Motor neuron (in vitro differentiated cells): ENCODE results near the gene TUBD1. TPM values are rescaled to one million over a fixed set of nuclear protein-coding genes. Genes with fewer than 3 reads are reported as not detected.
"Not testable (repeated sequence)": the region's sequence is repeated elsewhere in the genome, so short reads cannot be mapped to it uniquely, and the experiment has no call there.

ENCODE experiments used
- ATAC-seq, 8 experiments: fragments of 200-7000 bp; cut with Tn5 transposase; replicated peaks in 6 of 8; 2 replicates each; pipeline ENCODE4 v1.8.0; 2021; ENCODE audit warnings: mild to moderate bottlenecking in 8 of 8, moderate library complexity in 8 of 8
- H3K27ac ChIP-seq, 2 donors: fragments of 250-450 bp; sonication (Bioruptor Pico); 2 replicates each; pipeline ENCODE4 v1.9.0; 2021; ENCODE audit warnings: antibody characterized with exemption in 2 of 2, mild to moderate bottlenecking in 2 of 2, moderate library complexity in 1 of 2
- H3K4me1 ChIP-seq, 2 donors: fragments of 250-450 bp; sonication (Bioruptor Pico); replicated peaks in 1 of 2; 2 replicates each; pipeline ENCODE4 v1.6.1; 2021; ENCODE audit warnings: antibody characterized with exemption in 2 of 2, mild to moderate bottlenecking in 2 of 2, moderate library complexity in 1 of 2
- H3K4me3 ChIP-seq, 5 donors: fragments of 250-450 bp; sonication (Bioruptor Pico); 2 replicates each; pipeline ENCODE4 v1.9.0; 2021; ENCODE audit warnings: antibody characterized with exemption in 5 of 5, mild to moderate bottlenecking in 5 of 5, moderate library complexity in 4 of 5
- WGBS, 10 experiments: fragments of 450-650 bp; shearing (Covaris generic); methylation state at CpG; one replicate each; pipeline ENCODE4 v1.0.0; 2022; 5-methylcytosine and 5-hydroxymethylcytosine counted together
- in situ Hi-C, 9 experiments: fragments of 400-800 bp; cut with MboI; loops; one replicate each; pipeline ENCODE4 v1.15.0; 2021; ENCODE audit warnings: low sequenced_read_pairs in 9 of 9, low pct_unique_long_range_greater_than_20kb in 2 of 9; ENCODE audit not compliant: unreplicated experiment in 9 of 9
- total RNA-seq, 8 experiments: library from RNA; unstranded; fragments of 300-600 nt; gene quantifications; 2 replicates each; pipeline versions ENCODE4 v1.2.3 to v1.2.4, GENCODE V29; 2022

The TUBD1 gene
- total RNA-seq, 8 experiments from 2014 or later: 1.7 to 10.6 (median 5.7) TPM

DNA sequence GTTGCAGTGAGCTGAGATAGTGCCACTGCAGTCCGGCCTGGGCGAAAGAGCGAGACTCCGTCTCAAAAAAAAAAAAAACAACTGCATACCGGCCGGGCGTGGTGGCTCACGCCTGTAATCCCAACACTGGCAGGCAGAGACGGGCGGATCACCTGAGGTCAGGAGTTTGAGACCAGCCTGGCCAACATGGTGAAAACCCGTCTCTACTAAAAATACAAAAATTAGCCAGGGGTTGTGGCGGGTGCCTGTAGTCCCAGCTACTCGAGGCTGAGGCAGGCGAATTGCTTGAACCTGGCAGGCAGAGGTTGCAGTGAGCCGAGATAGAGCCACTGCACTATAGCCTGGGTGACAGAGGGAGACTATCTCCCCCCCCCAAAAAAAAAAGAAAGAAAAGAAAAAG is 42.4 kb downstream of the TUBD1 start:
- in situ Hi-C loops: not testable (repeated sequence)

DNA sequence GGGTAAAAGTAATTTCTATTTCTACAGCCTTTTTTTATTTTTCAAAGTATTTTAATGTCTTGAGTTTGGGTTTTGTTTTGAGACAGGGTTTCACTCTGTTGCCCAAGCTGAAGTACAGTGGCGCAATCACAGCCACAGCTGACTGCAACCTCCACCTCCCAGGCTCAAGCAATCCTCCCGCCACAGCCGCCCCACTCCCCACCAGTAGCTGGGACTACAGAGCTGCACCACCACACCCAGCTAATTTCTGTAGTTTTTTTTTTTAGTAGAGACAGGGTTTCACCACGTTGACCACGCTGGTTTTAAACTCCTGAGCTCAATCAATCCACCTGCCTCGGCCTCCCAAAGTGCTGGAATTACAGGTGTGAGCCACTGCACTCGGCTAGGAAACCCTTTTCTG is 44.0 kb downstream of the TUBD1 start:
- peak in 2 of 8 experiments; percentile 1 to 2 for ATAC-seq
- in situ Hi-C loops: loop anchor here in 1 of 9 experiments (10.0 kb wide), 1 partner anchor 94 kb away; no protein-coding TSS in a partner anchor
- H3K4me3 ChIP-seq: no peak overlapping the region

More for the DNA sequence above, 42.4 kb downstream of the TUBD1 start:
- H3K27ac ChIP-seq, ATAC-seq, H3K4me3 ChIP-seq: not testable (repeated sequence)
- WGBS, 10 experiments: 95 to 100% (median 96%) methylated on average over 1 to 11 of the region's 15 CpGs; no CpG with 5 or more reads in 2 of the 10 experiments
- peaks cover 0 to 11% of the 10 kb centered on the region in 2 donors for H3K4me1 ChIP-seq

DNA sequence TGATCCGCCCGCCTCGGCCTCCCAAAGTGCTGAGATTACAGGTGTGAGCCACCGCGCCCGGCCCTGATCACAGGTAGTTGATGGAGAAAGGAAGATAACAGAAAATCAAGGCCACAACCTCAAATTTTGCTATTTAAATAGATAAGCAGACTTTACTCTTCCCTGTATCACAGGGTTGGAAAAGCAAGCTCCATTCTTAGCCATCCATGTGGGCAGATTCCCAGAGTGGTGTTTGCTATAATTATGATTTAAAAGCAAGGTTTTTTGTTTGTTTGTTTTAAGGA is 44.4 kb downstream of the TUBD1 start:
- H3K4me3 ChIP-seq: no peak overlapping the region
- peaks cover 0 to 11% of the 10 kb centered on the region in 2 donors for H3K4me1 ChIP-seq
- 100% methylated on average over 3 of the region's 6 CpGs; no CpG with 5 or more reads in 9 of the 10 experiments for WGBS, 10 experiments
- in situ Hi-C loops: loop anchor here in 1 of 9 experiments (10.0 kb wide), 1 partner anchor 94 kb away; no protein-coding TSS in a partner anchor
- ATAC-seq: no peak
- H3K27ac ChIP-seq: no peak overlapping the region

More for the DNA sequence above, 44.0 kb downstream of the TUBD1 start:
- Histone ChIP-seq H3K4me1 (peaks cover 0 to 11% of the 10 kb centered on the region in 2 donors), H3K27ac (no peak overlapping the region)
- WGBS, 10 experiments: 6 to 100% (median 85%) methylated on average over 1 to 5 of the region's 7 CpGs; no CpG with 5 or more reads in 2 of the 10 experiments

DNA sequence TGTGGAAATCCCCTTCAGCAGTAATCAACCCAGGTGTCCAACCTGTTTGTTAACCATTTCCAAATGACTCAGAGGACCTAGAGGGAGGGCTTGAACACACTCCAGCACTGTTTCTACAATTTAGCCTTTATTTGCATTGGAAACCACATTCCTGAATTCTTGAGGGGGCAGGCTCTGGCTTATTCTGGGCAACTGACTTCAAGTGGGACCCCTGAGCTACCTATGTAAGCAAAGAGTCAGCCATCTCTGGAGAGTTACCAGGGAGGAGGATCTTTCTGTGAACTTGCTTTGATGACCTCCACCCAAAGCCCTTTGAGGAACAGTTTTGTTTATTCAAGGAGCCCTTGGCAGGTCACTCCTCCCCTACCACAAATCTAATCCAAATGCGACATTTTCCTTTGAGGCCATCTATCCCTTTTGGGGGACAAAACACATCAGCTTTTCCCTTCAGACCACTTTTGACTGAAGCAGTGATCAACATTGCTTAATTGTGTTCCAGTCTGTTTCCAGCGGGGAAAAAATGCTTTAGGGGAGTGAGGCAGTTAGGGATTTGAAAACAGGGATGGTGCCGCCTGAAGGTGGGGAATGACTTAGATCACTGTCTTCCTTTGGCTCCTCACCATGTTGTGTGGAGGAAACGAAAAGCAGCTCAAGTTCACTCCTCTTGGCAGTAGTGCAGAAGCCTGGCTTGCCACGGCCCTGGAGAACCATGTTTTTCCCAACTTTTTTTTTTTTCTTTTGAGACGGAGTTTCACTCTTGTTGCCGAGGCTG is 46.2 kb downstream of the TUBD1 start:
- in situ Hi-C loops: loop anchor here in 1 of 9 experiments (10.0 kb wide), 1 partner anchor 92 kb away; no protein-coding TSS in a partner anchor
- WGBS, 10 experiments: 3 to 90% (median 45%) methylated on average over 1 to 6 of the region's 7 CpGs; no CpG with 5 or more reads in 3 of the 10 experiments
- Histone ChIP-seq H3K27ac (no peak overlapping the region), H3K4me1 (peaks cover 0 to 11% of the 10 kb centered on the region in 2 donors), H3K4me3 (no peak overlapping the region)
- peak in 5 of 8 experiments; percentile 0 to 24 (median 12) for ATAC-seq

DNA sequence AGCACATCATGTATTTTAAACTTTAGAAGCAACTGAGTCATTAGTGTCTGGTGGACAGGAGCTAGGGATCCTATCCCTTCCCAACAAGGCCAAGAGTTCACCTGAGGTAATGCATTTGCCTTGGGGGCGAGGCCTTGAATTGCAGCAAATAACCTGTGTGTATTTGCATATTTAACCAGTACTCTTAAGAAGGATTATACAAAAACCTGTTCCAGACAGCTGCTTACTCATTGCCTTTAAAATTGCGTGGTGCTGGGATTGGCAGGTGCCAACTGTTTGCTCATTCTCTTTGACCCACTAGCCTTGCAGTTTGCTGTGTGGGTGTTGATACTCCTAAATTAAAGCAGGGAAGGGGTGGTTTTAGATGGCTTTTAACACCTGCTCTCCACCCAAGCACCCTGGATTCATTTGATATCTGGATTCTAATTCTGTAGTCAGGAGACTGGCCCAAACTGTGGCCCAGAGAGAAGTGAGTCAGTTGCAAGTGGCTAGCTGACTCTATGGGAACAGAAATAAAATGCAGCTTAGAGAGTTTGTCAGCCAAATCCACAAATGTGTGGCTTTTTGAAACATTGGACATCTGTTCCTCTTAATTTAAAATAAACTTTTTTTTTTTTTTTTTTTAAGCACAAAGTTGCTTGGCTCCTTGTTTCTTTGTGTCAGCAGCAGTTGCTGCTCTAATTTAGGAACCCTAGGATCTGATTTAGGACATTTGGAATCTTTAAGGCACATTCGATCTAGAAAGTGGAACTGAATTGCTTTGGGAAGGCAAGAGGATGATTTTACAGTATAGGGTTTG is 46.9 kb downstream of the TUBD1 start:
- Histone ChIP-seq H3K27ac (no peak overlapping the region), H3K4me1 (peaks cover 0 to 8% of the 10 kb centered on the region in 2 donors), H3K4me3 (no peak overlapping the region)
- peak in 5 of 8 experiments; percentile 1 to 11 (median 9) for ATAC-seq
- 0 to 94% (median 44%) methylated on average over 1 to 3 of the region's 3 CpGs; no CpG with 5 or more reads in 4 of the 10 experiments for WGBS, 10 experiments
- in situ Hi-C loops: loop anchor here in 1 of 9 experiments (10.0 kb wide), 1 partner anchor 91 kb away; no protein-coding TSS in a partner anchor

DNA sequence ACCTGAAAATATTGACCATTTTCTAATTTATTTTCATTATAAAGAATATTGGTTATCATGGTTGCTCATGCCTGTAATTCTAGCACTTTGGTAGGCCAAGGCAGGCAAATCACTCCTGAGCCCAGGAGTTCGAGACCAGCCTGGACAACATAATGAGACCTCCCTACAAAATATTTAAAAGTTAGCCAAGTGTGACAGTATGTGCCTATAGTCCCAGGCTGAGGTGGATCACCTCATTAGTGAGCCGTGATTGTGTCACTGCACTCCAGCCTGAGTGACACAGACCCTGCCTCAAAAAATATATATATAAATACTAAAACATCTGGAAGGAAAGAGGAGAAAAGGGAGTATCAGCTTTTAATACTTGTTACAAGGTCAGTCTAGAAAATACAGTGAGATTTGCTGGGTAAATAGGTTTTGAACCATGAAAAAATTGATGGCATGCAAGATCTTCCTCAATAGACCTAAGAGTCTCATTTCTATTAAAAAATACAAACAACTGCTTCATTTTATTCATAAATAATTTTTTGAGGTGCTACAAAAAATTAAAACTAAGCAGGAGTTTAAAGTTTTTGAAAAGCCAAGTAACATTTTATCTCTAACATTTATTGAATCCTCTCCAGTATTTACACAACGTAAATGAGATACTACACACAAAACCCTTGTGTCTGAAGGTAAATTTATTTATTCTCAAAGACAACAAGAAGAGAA is 47.7 kb downstream of the TUBD1 start:
- 43 to 100% (median 94%) methylated on average over 1 to 3 of the region's 3 CpGs for WGBS, 10 experiments
- no peak overlapping the region for H3K27ac ChIP-seq
- no peak overlapping the region for H3K4me3 ChIP-seq
- peaks cover 1 to 8% of the 10 kb centered on the region in 2 donors for H3K4me1 ChIP-seq
- in situ Hi-C loops: loop anchor here in 1 of 9 experiments (10.0 kb wide), 1 partner anchor 90 kb away; no protein-coding TSS in a partner anchor
- peak in 1 of 8 experiments; percentile 1 for ATAC-seq

DNA sequence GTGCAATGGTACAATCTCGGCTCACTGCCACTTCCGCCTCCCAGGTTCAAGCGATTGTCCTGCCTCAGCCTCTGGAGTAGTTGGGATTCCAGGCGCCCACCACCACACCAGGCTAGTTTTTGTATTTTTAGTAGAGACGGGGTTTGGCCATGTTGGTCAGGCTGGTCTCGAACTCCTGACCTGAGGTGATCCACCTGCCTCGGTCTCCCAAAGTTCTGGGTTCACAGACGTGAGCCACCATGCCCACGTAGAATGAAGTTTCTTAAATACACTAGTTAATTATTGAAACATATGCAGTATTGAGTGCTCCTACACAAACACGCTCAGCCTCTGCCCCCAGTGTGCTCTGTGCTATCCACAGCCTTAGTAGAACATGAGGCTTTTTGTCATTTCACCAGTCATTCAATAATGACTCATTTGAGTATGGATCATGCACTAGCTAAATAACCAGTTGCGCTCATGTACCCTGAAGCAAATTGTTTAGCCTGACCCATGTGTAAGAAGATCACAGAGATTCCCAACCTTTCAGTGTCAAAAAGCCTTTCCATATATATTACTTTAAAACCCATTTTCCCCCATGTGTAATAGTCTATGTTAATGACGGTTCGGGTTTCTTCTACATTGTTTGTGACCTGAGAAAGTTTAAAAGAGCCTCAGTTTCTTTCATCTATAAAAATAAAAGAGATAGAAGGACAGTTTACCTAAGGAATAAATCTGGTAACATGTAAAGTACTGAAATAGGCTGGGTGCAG is 49.7 kb downstream of the TUBD1 start:
- ATAC-seq: peak in 6 of 8 experiments; percentile 6 to 57 (median 28)
- H3K4me3 ChIP-seq: no peak overlapping the region
- no peak overlapping the region for H3K27ac ChIP-seq
- 14 to 95% (median 86%) methylated on average over 1 to 7 of the region's 13 CpGs; no CpG with 5 or more reads in 1 of the 10 experiments for WGBS, 10 experiments
- in situ Hi-C loops: loop anchor here in 1 of 9 experiments (10.0 kb wide), 1 partner anchor 88 kb away; no protein-coding TSS in a partner anchor
- H3K4me1 ChIP-seq: peaks cover 5 to 8% of the 10 kb centered on the region in 2 donors

DNA sequence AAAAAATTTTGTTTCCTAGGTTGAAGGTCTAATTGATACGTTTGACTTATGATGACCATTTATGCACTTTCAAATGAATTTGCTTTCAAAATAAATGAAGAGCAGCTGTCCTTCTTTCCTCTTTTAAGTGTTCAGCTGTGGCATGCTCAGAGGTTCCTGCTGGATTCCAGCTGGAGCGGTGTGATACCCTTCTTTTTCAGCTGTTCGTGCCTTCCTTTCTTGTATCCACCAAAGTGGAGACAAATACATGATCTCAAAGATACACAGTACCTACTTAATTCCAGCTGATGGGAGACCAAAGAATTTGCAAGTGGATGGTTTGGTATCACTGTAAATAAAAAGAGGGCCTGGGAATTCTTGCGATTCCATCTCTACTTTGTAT is 50.9 kb downstream of the TUBD1 start:
- not testable (repeated sequence) for ATAC-seq, H3K27ac ChIP-seq
- H3K4me1 ChIP-seq: peaks cover 9 to 13% of the 10 kb centered on the region in 2 donors
- WGBS, 10 experiments: 17 to 83% (median 70%) methylated on average over 1 to 4 of the region's 4 CpGs; no CpG with 5 or more reads in 2 of the 10 experiments
- in situ Hi-C loops: loop anchor here in 1 of 9 experiments (10.0 kb wide), 1 partner anchor 87 kb away; no protein-coding TSS in a partner anchor
- H3K4me3 ChIP-seq: peak overlapping the region in 2 of 5 donors; percentile 42 to 51

DNA sequence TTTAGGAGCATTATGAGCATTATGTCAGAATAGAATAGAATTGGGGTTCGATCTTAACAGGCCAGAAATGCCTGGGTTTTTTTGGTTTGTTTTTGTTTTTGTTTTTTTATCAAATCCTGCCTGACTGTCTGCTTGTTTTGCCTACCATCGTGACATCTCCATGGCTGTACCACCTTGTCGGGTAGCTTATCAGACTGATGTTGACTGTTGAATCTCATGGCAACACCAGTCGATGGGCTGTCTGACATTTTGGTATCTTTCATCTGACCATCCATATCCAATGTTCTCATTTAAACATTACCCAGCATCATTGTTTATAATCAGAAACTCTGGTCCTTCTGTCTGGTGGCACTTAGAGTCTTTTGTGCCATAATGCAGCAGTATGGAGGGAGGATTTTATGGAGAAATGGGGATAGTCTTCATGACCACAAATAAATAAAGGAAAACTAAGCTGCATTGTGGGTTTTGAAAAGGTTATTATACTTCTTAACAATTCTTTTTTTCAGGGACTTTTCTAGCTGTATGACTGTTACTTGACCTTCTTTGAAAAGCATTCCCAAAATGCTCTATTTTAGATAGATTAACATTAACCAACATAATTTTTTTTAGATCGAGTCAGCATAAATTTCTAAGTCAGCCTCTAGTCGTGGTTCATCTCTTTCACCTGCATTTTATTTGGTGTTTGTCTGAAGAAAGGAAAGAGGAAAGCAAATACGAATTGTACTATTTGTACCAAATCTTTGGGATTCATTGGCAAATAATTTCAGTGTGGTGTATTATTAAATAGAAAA is 51.5 kb downstream of the TUBD1 start:
- in situ Hi-C loops: loop anchor here in 1 of 9 experiments (10.0 kb wide), 1 partner anchor 86 kb away; no protein-coding TSS in a partner anchor
- WGBS, 10 experiments: 3 to 48% (median 27%) methylated on average over 2 to 7 of the region's 7 CpGs; no CpG with 5 or more reads in 1 of the 10 experiments
- not testable (repeated sequence) for ATAC-seq, H3K4me1 ChIP-seq, H3K27ac ChIP-seq
- peak overlapping the region in 3 of 5 donors; percentile 8 to 51 (median 42) for H3K4me3 ChIP-seq

DNA sequence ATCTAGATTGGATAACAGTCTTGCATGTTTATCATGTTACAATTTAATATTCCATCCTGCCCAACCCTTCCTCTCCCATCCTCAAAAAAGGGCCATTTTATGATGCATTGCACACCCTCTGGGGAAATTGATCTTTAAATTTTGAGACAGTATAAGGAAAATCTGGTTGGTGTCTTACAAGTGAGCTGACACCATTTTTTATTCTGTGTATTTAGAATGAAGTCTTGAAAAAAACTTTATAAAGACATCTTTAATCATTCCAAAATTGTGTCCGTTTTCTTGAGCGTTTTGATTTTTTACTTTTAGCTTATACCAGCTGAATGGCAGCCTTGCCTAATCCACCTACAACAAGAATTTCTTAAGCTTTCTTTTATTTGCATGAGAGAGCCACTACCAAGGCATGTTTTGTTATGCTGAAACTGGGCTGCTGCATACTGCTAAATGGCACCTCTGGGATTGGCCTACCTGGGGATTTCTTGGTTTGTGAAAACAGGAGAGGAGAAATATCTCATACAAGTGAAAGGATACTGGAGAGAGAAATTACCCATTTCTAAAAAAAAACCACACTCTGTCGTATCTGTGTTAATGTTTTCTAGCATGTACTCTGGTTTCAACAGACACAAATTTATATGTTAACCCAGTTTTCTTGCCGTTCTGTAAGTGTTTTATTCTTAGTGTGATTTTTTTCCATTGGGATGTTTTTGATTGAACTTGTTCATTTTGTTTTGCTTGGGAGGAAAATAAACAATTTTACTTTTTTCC is 52.2 kb downstream of the TUBD1 start:
- WGBS, 10 experiments: 2 to 13% (median 5%) methylated on average over 3 to 4 of the region's 4 CpGs
- in situ Hi-C loops: loop anchor here in 1 of 9 experiments (10.0 kb wide), 1 partner anchor 86 kb away; no protein-coding TSS in a partner anchor
- ATAC-seq: no peak
- H3K4me1 ChIP-seq: peaks cover 6 to 9% of the 10 kb centered on the region in 2 donors
- peak overlapping the region; percentile 19 to 51 (median 42) for H3K4me3 ChIP-seq
- H3K27ac ChIP-seq: no peak overlapping the region
